ENCODE results near the gene IL1B. TPM values are rescaled to one million over a fixed set of nuclear protein-coding genes. Genes with fewer than 3 reads are reported as not detected.

Gene IL1B
- total and polyA plus RNA-seq, 2 experiments from 2014 or later, result 1.1 to 2.4 TPM

GRCh38 chr2:112782234-112782799 lies 54.3 kb downstream of the IL1B start:
- Histone ChIP-seq H4K20me1 (ENCODE audit: insufficient read depth, poor library complexity, severe bottlenecking) (no peaks in the 10 kb centered on the region), H2AFZ (no peak overlapping the region), H3K27ac (no peak overlapping the region), H3K9me3 (ENCODE audit: low read depth) (no peaks in the 10 kb centered on the region), H3K4me1 (ENCODE audit: insufficient read depth) (no peaks in the 10 kb centered on the region), H3K9me2 (replicated peaks; ENCODE audit: insufficient read depth) (no peaks in the 10 kb centered on the region), H3K4me2 (no peak overlapping the region), H3K4me3 (no peak overlapping the region), H3K27me3 (no peaks in the 10 kb centered on the region), H3K36me3 (replicated peaks; ENCODE audit: insufficient read depth, low read depth) (no peaks in the 10 kb centered on the region), H3K79me2 (no peaks in the 10 kb centered on the region)
- DNase-seq (ENCODE audit: low spot score), result no peak
- 81% methylated on average over 3 of the region's 3 CpGs for WGBS (ENCODE audit: low lambda C conversion rate, missing lambda C conversion rate)
- TF ChIP-seq CTCF (IDR thresholded peaks at IDR 0.05; ENCODE audit: poor library complexity), result no peak
- TF ChIP-seq EZH2phosphoT487 (IDR thresholded peaks at IDR 0.05; ENCODE audit: low read depth, severe bottlenecking, unreplicated experiment), result no peak
- no peak for TF ChIP-seq EZH2 (IDR thresholded peaks at IDR 0.05; ENCODE audit: borderline replicate concordance)

Other genes starting within 250 kb of the IL1B start
- gene SLC20A1, start 190.8 kb downstream of the IL1B start, total RNA-seq, result 106 and 135 TPM in 2 replicates
- 63.6 and 66.7 TPM in 2 replicates for gene SLC20A1, start 190.8 kb downstream of the IL1B start, polyA plus RNA-seq
- 1.2 and 2.7 TPM in 2 replicates for gene NT5DC4, start 115.8 kb downstream of the IL1B start, total RNA-seq
- gene NT5DC4, start 115.8 kb downstream of the IL1B start, polyA plus RNA-seq, result 0.79 and 2.3 TPM in 2 replicates
- gene CKAP2L, start 72.2 kb downstream of the IL1B start, total RNA-seq, result 4.3 and 8.1 TPM in 2 replicates
- gene CKAP2L, start 72.2 kb downstream of the IL1B start, polyA plus RNA-seq, result 5.0 and 7.2 TPM in 2 replicates
- 2.3 and 3.1 TPM in 2 replicates for gene IL1A, start 52.3 kb downstream of the IL1B start, total RNA-seq
- 1.1 and 1.4 TPM in 2 replicates for gene IL1A, start 52.3 kb downstream of the IL1B start, polyA plus RNA-seq
- gene IL37, start 74.4 kb upstream of the IL1B start, total RNA-seq, result not detected in 2 replicates
- gene IL37, start 74.4 kb upstream of the IL1B start, polyA plus RNA-seq, result not detected in 2 replicates
- 0.20 TPM in 1 of 2 replicates, not detected in the other for gene IL36G, start 141.2 kb upstream of the IL1B start, total RNA-seq
- 1.0 TPM in 1 of 2 replicates, not detected in the other for gene IL36G, start 141.2 kb upstream of the IL1B start, polyA plus RNA-seq
- gene IL36A, start 168.7 kb upstream of the IL1B start, total RNA-seq, result not detected in 2 replicates
- gene IL36A, start 168.7 kb upstream of the IL1B start, polyA plus RNA-seq, result not detected in 2 replicates
- gene IL36B, start 216.1 kb upstream of the IL1B start, total RNA-seq, result not detected in 2 replicates
- gene IL36B, start 216.1 kb upstream of the IL1B start, polyA plus RNA-seq, result not detected in 2 replicates
- gene IL36RN, start 222.4 kb upstream of the IL1B start, total RNA-seq, result 0.12 and 0.63 TPM in 2 replicates
- 0.23 and 0.49 TPM in 2 replicates for gene IL36RN, start 222.4 kb upstream of the IL1B start, polyA plus RNA-seq
- not detected in 2 replicates for gene IL1F10, start 231.2 kb upstream of the IL1B start, total RNA-seq
- not detected in 2 replicates for gene IL1F10, start 231.2 kb upstream of the IL1B start, polyA plus RNA-seq